Neural crest cell (in vitro differentiated cells): ENCODE results near the gene UTP3. TPM values are rescaled to one million over a fixed set of nuclear protein-coding genes. Genes with fewer than 3 reads are reported as not detected.

Source experiments
- DNase-seq: peaks from one replicate; pipeline ENCODE4 v3.0.0; 2021; ENCODE audit warnings: low read depth, mixed read lengths, low spot score
- H3K27ac Mint-ChIP-seq: one replicate; pipeline ENCODE4 v1.8.0; 2021; ENCODE audit warnings: mild to moderate bottlenecking, mixed read lengths; ENCODE audit not compliant: unreplicated experiment
- H3K27me3 Mint-ChIP-seq: 2 replicates; pipeline ENCODE4 v1.8.0; 2021; ENCODE audit warnings: low read depth, mild to moderate bottlenecking, mixed read lengths
- H3K36me3 Mint-ChIP-seq: 2 replicates; pipeline ENCODE4 v1.8.0; 2021; ENCODE audit warnings: low read depth, mild to moderate bottlenecking, mixed read lengths
- H3K4me1 Mint-ChIP-seq: 2 replicates; pipeline ENCODE4 v1.8.0; 2021; ENCODE audit warnings: mixed read lengths
- H3K4me3 Mint-ChIP-seq: one replicate; pipeline ENCODE4 v1.8.0; 2021; ENCODE audit warnings: mild to moderate bottlenecking, mixed read lengths
- H3K9me3 Mint-ChIP-seq: 2 replicates; pipeline ENCODE4 v1.8.0; 2021; ENCODE audit warnings: mixed read lengths
- CTCF ChIP-seq: fragments of 200-600 bp; sonication (generic); conservative IDR thresholded peaks from 2 replicates; pipeline ENCODE4 v1.5.0; 2021; ENCODE audit warnings: antibody characterized with exemption, mild to moderate bottlenecking
- total RNA-seq: library from RNA; stranded (reverse); gene quantifications from 2 replicates; pipeline ENCODE4 v1.2.1, GENCODE V29; 2021

UTP3 gene
- total RNA-seq, 1 donor from 2014 or later: 30.1 TPM

GRCh38 chr4:70706516-70706915 lies 18.2 kb downstream of the UTP3 start:
- Mint-ChIP-seq H3K27ac (no peak overlapping the region), H3K4me1 (peaks cover 42% of the 10 kb centered on the region), H3K27me3 (no peaks in the 10 kb centered on the region), H3K4me3 (peak overlapping the region; percentile 93), H3K9me3 (no peaks in the 10 kb centered on the region), H3K36me3 (no peaks in the 10 kb centered on the region)
- no peak for TF ChIP-seq CTCF
- DNase-seq: no peak

DNA sequence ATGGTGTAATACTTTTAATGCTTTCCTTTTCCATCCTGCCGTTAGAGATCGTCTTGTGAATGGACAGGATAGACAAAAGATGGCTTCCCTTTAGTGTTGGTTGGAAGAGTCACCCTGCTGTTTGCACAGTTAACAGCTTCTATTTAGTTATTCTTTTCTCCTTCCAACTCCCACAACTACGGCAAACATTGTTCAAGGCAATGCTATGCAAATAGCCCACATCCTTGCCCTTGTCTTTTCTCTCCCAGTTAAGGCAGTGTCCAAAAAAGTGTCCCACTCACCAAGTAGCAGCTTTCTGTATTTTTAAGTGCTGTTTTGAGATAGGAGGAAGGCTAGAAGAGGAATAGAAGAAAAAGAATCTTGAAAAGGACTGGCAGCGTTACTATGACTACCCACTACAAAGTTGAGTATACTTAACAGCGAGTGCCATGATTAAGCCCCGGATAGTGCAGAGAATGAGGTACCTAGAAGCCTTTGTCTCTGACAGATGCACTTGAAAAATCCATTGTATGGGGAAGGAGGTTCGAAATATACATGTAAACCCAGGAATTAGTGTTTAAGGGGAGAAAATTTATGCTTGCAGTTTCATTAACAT lies 21.4 kb downstream of the UTP3 start:
- Mint-ChIP-seq H3K9me3 (no peaks in the 10 kb centered on the region), H3K4me1 (peaks cover 40% of the 10 kb centered on the region), H3K36me3 (no peaks in the 10 kb centered on the region), H3K4me3 (peak overlapping the region; percentile 78), H3K27me3 (no peaks in the 10 kb centered on the region), H3K27ac (peak overlapping the region; percentile 94)
- no peak for DNase-seq
- no peak for TF ChIP-seq CTCF

GRCh38 chr4:70711599-70711998 lies 23.3 kb downstream of the UTP3 start:
- DNase-seq: no peak
- H3K9me3 Mint-ChIP-seq: no peaks in the 10 kb centered on the region
- peaks cover 29% of the 10 kb centered on the region for H3K4me1 Mint-ChIP-seq
- H3K36me3 Mint-ChIP-seq: no peaks in the 10 kb centered on the region
- no peak for TF ChIP-seq CTCF
- H3K27me3 Mint-ChIP-seq: no peaks in the 10 kb centered on the region
- peak overlapping the region; percentile 12 for H3K4me3 Mint-ChIP-seq
- no peak overlapping the region for H3K27ac Mint-ChIP-seq

GRCh38 chr4:70712150-70712549 lies 23.8 kb downstream of the UTP3 start:
- no peak for DNase-seq
- Mint-ChIP-seq H3K4me1 (peaks cover 25% of the 10 kb centered on the region), H3K36me3 (no peaks in the 10 kb centered on the region), H3K27ac (no peak overlapping the region), H3K4me3 (peak overlapping the region; percentile 12), H3K9me3 (no peaks in the 10 kb centered on the region), H3K27me3 (no peaks in the 10 kb centered on the region)
- TF ChIP-seq CTCF: no peak

GRCh38 chr4:70712604-70713452 lies 24.5 kb downstream of the UTP3 start:
- no peaks in the 10 kb centered on the region for H3K36me3 Mint-ChIP-seq
- peaks cover 25% of the 10 kb centered on the region for H3K4me1 Mint-ChIP-seq
- no peaks in the 10 kb centered on the region for H3K9me3 Mint-ChIP-seq
- DNase-seq: no peak
- no peak for TF ChIP-seq CTCF
- no peaks in the 10 kb centered on the region for H3K27me3 Mint-ChIP-seq
- no peak overlapping the region for H3K27ac Mint-ChIP-seq
- H3K4me3 Mint-ChIP-seq: no peak overlapping the region
